ENCODE measurements around the gene GALNTL6. TPM values are rescaled to one million over a fixed set of nuclear protein-coding genes. Genes with fewer than 3 reads are reported as not detected.

The GALNTL6 gene
- total RNA-seq, 1 experiment from 2014 or later: not detected

- no peak for TF ChIP-seq CEBPB (IDR thresholded peaks at IDR 0.05; ENCODE audit: low read depth)
- no peak overlapping the region for H3K27ac ChIP-seq (ENCODE audit: low read depth, low read length)
- ATAC-seq: no peak
- no peaks in the 10 kb centered on the region for H3K27me3 ChIP-seq (ENCODE audit: insufficient read depth, low read length)
- no peak overlapping the region for H3K4me2 ChIP-seq (ENCODE audit: low read length)
- H3K36me3 ChIP-seq (ENCODE audit: control insufficient read depth in 1 of 2, insufficient read depth in 2 of 2, low read length in 2 of 2): no peaks in the 10 kb centered on the region
- no peak for DNase-seq (ENCODE audit: low read depth, low spot score)
- CTCF ChIA-PET: no interaction called here
- H3K4me3 ChIP-seq (replicated peaks in 1 of 2; ENCODE audit: low read depth in 1 of 2, low read length in 2 of 2): no peak overlapping the region
- H3K9me2 ChIP-seq (ENCODE audit: insufficient read depth): no peaks in the 10 kb centered on the region
- no peaks in the 10 kb centered on the region for H3K79me2 ChIP-seq (ENCODE audit: insufficient read depth, low read length)
- H2AFZ ChIP-seq (ENCODE audit: low read depth, low read length, poor library complexity, severe bottlenecking): no peak overlapping the region
- H4K20me1 ChIP-seq (ENCODE audit: insufficient read depth): no peaks in the 10 kb centered on the region
- RAD21 ChIA-PET (ENCODE audit: low non-redundant PET in 1 of 2, low total read pairs in 2 of 2, uncharacterized antibody in 2 of 2, unreplicated experiment in 2 of 2): no interaction called here
- no peaks in the 10 kb centered on the region for H3K9me3 ChIP-seq (ENCODE audit: control insufficient read depth in 1 of 2, insufficient read depth in 1 of 2, low read depth in 1 of 2, low read length in 2 of 2)
- POLR2A ChIA-PET: no interaction called here
- H3K4me1 ChIP-seq (ENCODE audit: control insufficient read depth in 1 of 2, insufficient read depth in 2 of 2, low read length in 2 of 2): peaks cover 3 to 8% of the 10 kb centered on the region in 2 experiments; a peak in 2 of 4 replicates
- intact Hi-C loops (cut with micrococcal nuclease): no loop called here
- no peak overlapping the region for H3K9ac ChIP-seq (ENCODE audit: low read length)
- no TSS peak for BruUV-seq (replicated peaks)
Observed at GRCh38 chr4:172040766-172041165, 227.6 kb downstream of the GALNTL6 start.

DNA sequence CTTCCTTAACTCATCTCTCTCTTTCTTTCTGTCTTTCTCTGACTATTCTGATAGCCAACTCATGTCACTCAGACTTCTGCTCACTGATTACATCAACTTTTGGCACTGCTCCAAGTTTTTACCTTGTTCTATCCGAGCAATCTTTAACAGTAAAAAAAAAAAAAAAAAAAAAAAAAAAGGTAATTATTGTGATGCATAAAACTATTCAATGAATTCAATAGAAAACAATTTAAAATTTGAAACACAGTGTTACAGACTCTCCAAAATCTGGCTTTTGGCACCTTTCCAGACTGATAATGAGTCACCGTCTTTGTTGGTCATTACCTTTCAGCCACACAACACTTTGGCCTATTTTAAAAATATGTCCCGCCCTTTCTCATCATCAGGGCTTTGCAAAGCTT lies 229.5 kb downstream of the GALNTL6 start:
- ATAC-seq (no peak), DNase-seq (ENCODE audit: low read depth, low spot score) (peak; percentile 23)
- ChIA-PET POLR2A (no interaction called here), CTCF (interaction anchor here (4.0 kb wide), 1 partner anchor 9 kb away, joined by 25 read pairs; no protein-coding TSS in a partner anchor), RAD21 (ENCODE audit: low non-redundant PET in 1 of 2, low total read pairs in 2 of 2, uncharacterized antibody in 2 of 2, unreplicated experiment in 2 of 2) (no interaction called here)
- Histone ChIP-seq H3K79me2 (ENCODE audit: insufficient read depth, low read length) (no peaks in the 10 kb centered on the region), H3K9me2 (ENCODE audit: insufficient read depth) (no peaks in the 10 kb centered on the region), H3K4me1 (ENCODE audit: control insufficient read depth in 1 of 2, insufficient read depth in 2 of 2, low read length in 2 of 2) (peaks cover 3 to 8% of the 10 kb centered on the region in 2 experiments; a peak in 2 of 4 replicates), H3K36me3 (ENCODE audit: control insufficient read depth in 1 of 2, insufficient read depth in 2 of 2, low read length in 2 of 2) (no peaks in the 10 kb centered on the region), H3K4me3 (replicated peaks in 1 of 2; ENCODE audit: low read depth in 1 of 2, low read length in 2 of 2) (no peak overlapping the region), H3K4me2 (ENCODE audit: low read length) (peak overlapping the region; percentile 17), H3K27ac (ENCODE audit: low read depth, low read length) (no peak overlapping the region), H2AFZ (ENCODE audit: low read depth, low read length, poor library complexity, severe bottlenecking) (peak overlapping the region; percentile 13), H3K9me3 (ENCODE audit: control insufficient read depth in 1 of 2, insufficient read depth in 1 of 2, low read depth in 1 of 2, low read length in 2 of 2) (no peaks in the 10 kb centered on the region), H3K27me3 (ENCODE audit: insufficient read depth, low read length) (no peaks in the 10 kb centered on the region), H4K20me1 (ENCODE audit: insufficient read depth) (no peaks in the 10 kb centered on the region), H3K9ac (ENCODE audit: low read length) (no peak overlapping the region)
- intact Hi-C loops (cut with micrococcal nuclease): no loop called here
- BruUV-seq (replicated peaks): no TSS peak
- TF ChIP-seq EZH2 (IDR thresholded peaks at IDR 0.05) (no peak), CEBPB (IDR thresholded peaks at IDR 0.05; ENCODE audit: low read depth) (peak; percentile 70), ELF1 (IDR thresholded peaks at IDR 0.05; ENCODE audit: borderline replicate concordance, low read depth) (no peak), SIN3A (IDR thresholded peaks at IDR 0.05; ENCODE audit: low read depth) (no peak), YY1 (IDR thresholded peaks at IDR 0.05; ENCODE audit: extremely low read depth, insufficient replicate concordance, low read depth, low read length) (no peak), TCF7L2 (IDR thresholded peaks at IDR 0.05; ENCODE audit: borderline replicate concordance, extremely low read depth, insufficient read depth, insufficient read length) (no peak), ATF3 (IDR thresholded peaks at IDR 0.05) (0 out of 2 replicates have a peak, but pooled peaks have one; percentile 32), EZH2phosphoT487 (IDR thresholded peaks at IDR 0.05; ENCODE audit: borderline replicate concordance) (no peak), SRF (IDR thresholded peaks at IDR 0.05; ENCODE audit: low read depth) (peak; percentile 40; the same call in 1 of the 2 replicates), REST (IDR thresholded peaks at IDR 0.05; ENCODE audit: low read depth) (no peak), POLR2A (IDR thresholded peaks at IDR 0.05; ENCODE audit: borderline replicate concordance, extremely low read depth, insufficient read depth, insufficient read length) (no peak), ZFX (IDR thresholded peaks at IDR 0.05) (no peak), FOSL1 (IDR thresholded peaks at IDR 0.05; ENCODE audit: low read depth) (peak; percentile 63), CBX3 (IDR thresholded peaks at IDR 0.05; ENCODE audit: low read depth) (0 out of 2 replicates have a peak, but pooled peaks have one; percentile 16)
- TF ChIP-seq, protein P1, sequence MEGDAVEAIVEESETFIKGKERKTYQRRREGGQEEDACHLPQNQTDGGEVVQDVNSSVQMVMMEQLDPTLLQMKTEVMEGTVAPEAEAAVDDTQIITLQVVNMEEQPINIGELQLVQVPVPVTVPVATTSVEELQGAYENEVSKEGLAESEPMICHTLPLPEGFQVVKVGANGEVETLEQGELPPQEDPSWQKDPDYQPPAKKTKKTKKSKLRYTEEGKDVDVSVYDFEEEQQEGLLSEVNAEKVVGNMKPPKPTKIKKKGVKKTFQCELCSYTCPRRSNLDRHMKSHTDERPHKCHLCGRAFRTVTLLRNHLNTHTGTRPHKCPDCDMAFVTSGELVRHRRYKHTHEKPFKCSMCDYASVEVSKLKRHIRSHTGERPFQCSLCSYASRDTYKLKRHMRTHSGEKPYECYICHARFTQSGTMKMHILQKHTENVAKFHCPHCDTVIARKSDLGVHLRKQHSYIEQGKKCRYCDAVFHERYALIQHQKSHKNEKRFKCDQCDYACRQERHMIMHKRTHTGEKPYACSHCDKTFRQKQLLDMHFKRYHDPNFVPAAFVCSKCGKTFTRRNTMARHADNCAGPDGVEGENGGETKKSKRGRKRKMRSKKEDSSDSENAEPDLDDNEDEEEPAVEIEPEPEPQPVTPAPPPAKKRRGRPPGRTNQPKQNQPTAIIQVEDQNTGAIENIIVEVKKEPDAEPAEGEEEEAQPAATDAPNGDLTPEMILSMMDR (IDR thresholded peaks at IDR 0.05 in 2 of 3, conservative IDR thresholded peaks at IDR 0.05 in 1 of 3; ENCODE audit: borderline replicate concordance in 1 of 3, insufficient read depth in 1 of 3, low read depth in 2 of 3, low read length in 2 of 3): no peak
